ENCODE results near the gene ZBTB11. TPM values are rescaled to one million over a fixed set of nuclear protein-coding genes. Genes with fewer than 3 reads are reported as not detected.

The ZBTB11 gene
- total RNA-seq, 4 donors from 2014 or later: 11.6 to 29.1 (median 21.5) TPM

DNA sequence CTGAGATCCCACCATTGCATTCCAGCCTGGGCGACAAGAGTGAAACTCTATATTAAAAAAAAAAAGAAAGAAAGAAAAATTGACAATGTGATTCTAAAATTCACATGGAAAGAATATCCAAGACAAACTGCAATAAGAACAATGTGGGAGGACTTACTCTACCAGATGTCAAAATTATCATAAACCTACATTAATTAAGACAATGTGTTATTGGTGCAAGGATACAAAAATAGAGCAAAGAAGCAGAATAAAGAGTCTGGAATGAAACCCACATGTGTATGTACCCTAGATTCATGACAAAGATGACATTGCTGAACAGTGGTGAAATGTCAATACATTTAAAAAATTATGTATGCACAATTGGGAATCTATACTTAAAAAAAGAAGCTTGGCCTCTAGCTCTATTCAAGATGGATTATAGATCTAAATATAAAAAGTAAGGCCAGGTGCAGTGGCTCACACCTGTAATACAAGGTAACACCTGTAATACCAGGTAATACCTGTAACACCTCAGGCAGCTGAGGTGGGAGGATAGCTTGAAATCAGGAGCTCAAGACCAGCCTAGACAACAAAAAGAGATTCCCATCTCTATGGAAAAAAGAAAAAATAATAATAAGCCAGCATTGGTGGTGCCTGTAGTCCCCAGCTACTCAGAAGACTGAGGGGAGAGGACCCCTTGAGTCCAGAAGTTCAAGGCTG, 45.7 kb downstream of the ZBTB11 start:
- TF ChIP-seq EP300 (IDR thresholded peaks at IDR 0.05; ENCODE audit: low read depth): no peak
- TF ChIP-seq, protein P1, sequence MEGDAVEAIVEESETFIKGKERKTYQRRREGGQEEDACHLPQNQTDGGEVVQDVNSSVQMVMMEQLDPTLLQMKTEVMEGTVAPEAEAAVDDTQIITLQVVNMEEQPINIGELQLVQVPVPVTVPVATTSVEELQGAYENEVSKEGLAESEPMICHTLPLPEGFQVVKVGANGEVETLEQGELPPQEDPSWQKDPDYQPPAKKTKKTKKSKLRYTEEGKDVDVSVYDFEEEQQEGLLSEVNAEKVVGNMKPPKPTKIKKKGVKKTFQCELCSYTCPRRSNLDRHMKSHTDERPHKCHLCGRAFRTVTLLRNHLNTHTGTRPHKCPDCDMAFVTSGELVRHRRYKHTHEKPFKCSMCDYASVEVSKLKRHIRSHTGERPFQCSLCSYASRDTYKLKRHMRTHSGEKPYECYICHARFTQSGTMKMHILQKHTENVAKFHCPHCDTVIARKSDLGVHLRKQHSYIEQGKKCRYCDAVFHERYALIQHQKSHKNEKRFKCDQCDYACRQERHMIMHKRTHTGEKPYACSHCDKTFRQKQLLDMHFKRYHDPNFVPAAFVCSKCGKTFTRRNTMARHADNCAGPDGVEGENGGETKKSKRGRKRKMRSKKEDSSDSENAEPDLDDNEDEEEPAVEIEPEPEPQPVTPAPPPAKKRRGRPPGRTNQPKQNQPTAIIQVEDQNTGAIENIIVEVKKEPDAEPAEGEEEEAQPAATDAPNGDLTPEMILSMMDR (IDR thresholded peaks at IDR 0.05): no peak
- TF ChIP-seq POLR2A (IDR thresholded peaks at IDR 0.05): no peak
- TF ChIP-seq POLR2AphosphoS5 (IDR thresholded peaks at IDR 0.05): no peak
- Histone ChIP-seq H3K4me3 (no peak overlapping the region), H3K9me3 (no peaks in the 10 kb centered on the region), H3K36me3 (no peaks in the 10 kb centered on the region), H3K4me1 (no peaks in the 10 kb centered on the region), H3K27me3 (no peaks in the 10 kb centered on the region), H3K27ac (no peak overlapping the region)
- intact Hi-C loops (cut with DNase I; ENCODE audit: low total_unique reads): no loop called here
- DNase-seq: no peak
- in situ Hi-C loops (cut with MboI; ENCODE audit: low pct_ligation_motif_present in 1 of 4, low pct_unique_long_range_greater_than_20kb in 1 of 4, low sequenced_read_pairs in 3 of 4): no loop called here
- WGBS, 2 donors (ENCODE audit: low coverage in 1 of 2): 75 to 100% methylated on average over 1 of the region's 1 CpG

DNA sequence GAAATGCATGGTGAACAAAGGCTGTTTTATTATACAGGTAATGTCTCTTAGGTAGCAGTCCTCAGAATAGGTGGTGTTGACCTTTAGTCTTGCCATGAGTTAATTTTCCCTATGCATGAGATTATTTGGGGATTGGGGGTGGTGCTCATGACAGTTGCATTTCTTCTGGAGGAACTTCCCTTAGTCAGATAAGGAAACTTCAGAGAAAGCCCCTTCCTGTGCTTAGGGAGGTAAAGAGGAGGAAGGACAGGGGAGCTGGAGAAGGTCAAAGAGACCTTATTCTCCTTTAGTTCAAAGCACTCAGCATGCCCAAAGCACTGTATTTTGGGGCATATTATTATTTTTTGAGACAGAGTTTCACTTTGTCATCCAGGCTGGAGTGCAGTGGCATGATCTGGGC, 47.7 kb downstream of the ZBTB11 start:
- Histone ChIP-seq H3K4me3 (no peak overlapping the region), H3K27ac (no peak overlapping the region), H3K27me3 (no peaks in the 10 kb centered on the region), H3K36me3 (no peaks in the 10 kb centered on the region), H3K9me3 (no peaks in the 10 kb centered on the region), H3K4me1 (no peaks in the 10 kb centered on the region)
- TF ChIP-seq POLR2A (IDR thresholded peaks at IDR 0.05) (no peak), EP300 (IDR thresholded peaks at IDR 0.05; ENCODE audit: low read depth) (no peak), POLR2AphosphoS5 (IDR thresholded peaks at IDR 0.05) (no peak)
- TF ChIP-seq, protein P1 (IDR thresholded peaks at IDR 0.05): no peak
- in situ Hi-C loops (cut with MboI; ENCODE audit: low pct_ligation_motif_present in 1 of 4, low pct_unique_long_range_greater_than_20kb in 1 of 4, low sequenced_read_pairs in 3 of 4) (no loop called here), intact Hi-C loops (cut with DNase I; ENCODE audit: low total_unique reads) (no loop called here)
- no peak for DNase-seq

GRCh38 chr3:101625879-101626278, 51.1 kb downstream of the ZBTB11 start:
- Histone ChIP-seq H3K4me3 (no peak overlapping the region), H3K27ac (no peak overlapping the region), H3K4me1 (no peaks in the 10 kb centered on the region), H3K36me3 (no peaks in the 10 kb centered on the region), H3K27me3 (no peaks in the 10 kb centered on the region), H3K9me3 (no peaks in the 10 kb centered on the region)
- intact Hi-C loops (cut with DNase I; ENCODE audit: low total_unique reads): no loop called here
- 95 to 100% methylated on average over 1 to 2 of the region's 2 CpGs for WGBS, 2 donors (ENCODE audit: low coverage in 1 of 2)
- TF ChIP-seq, protein P1 (IDR thresholded peaks at IDR 0.05): no peak
- TF ChIP-seq EP300 (IDR thresholded peaks at IDR 0.05; ENCODE audit: low read depth) (no peak), POLR2AphosphoS5 (IDR thresholded peaks at IDR 0.05) (no peak), POLR2A (IDR thresholded peaks at IDR 0.05) (no peak)
- in situ Hi-C loops (cut with MboI; ENCODE audit: low pct_ligation_motif_present in 1 of 4, low pct_unique_long_range_greater_than_20kb in 1 of 4, low sequenced_read_pairs in 3 of 4): no loop called here
- DNase-seq: no peak

DNA sequence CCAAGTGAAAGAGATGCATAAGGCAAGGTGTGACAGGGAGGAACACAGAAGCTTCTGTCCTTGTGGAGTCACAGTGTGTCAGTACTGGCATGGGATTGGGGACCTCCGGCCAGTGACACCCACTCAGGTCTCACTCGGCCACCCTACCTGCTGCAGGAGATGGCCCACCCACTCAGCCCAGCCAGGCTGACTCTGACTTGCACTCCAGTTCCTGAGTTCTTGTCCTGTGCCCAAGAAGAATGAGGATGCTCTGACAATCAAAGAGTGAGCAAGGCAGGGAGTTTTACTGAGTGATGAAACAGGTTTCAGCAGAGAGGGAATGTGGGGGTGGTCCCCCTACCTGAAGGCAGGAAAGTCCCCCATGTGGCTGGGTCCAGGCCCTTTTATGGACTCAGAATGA, 52.1 kb downstream of the ZBTB11 start:
- intact Hi-C loops (cut with DNase I; ENCODE audit: low total_unique reads) (no loop called here), in situ Hi-C loops (cut with MboI; ENCODE audit: low pct_ligation_motif_present in 1 of 4, low pct_unique_long_range_greater_than_20kb in 1 of 4, low sequenced_read_pairs in 3 of 4) (no loop called here)
- DNase-seq: no peak
- Histone ChIP-seq H3K27me3 (no peaks in the 10 kb centered on the region), H3K36me3 (no peaks in the 10 kb centered on the region), H3K4me3 (no peak overlapping the region), H3K27ac (no peak overlapping the region), H3K9me3 (no peaks in the 10 kb centered on the region), H3K4me1 (no peaks in the 10 kb centered on the region)
- TF ChIP-seq, protein P1 (IDR thresholded peaks at IDR 0.05): no peak
- TF ChIP-seq POLR2A (IDR thresholded peaks at IDR 0.05) (no peak), POLR2AphosphoS5 (IDR thresholded peaks at IDR 0.05) (no peak), EP300 (IDR thresholded peaks at IDR 0.05; ENCODE audit: low read depth) (no peak)
- 90% methylated on average over 2 of the region's 2 CpGs; no CpG with 5 or more reads in 1 of the 2 donors for WGBS, 2 donors (ENCODE audit: low coverage in 1 of 2)
